NCI-H748 treated with DMSO at 0.1 percent for 48 hours (cell line): ENCODE data around the gene RELN.
"Not testable (repeated sequence)": the region's sequence is repeated elsewhere in the genome, so short reads cannot be mapped to it uniquely, and the experiment has no call there.

Source experiments
- DNase-seq: peaks from one replicate; lab custom pipeline; 2025; lab: John Stamatoyannopoulos, UW

RELN gene

DNA sequence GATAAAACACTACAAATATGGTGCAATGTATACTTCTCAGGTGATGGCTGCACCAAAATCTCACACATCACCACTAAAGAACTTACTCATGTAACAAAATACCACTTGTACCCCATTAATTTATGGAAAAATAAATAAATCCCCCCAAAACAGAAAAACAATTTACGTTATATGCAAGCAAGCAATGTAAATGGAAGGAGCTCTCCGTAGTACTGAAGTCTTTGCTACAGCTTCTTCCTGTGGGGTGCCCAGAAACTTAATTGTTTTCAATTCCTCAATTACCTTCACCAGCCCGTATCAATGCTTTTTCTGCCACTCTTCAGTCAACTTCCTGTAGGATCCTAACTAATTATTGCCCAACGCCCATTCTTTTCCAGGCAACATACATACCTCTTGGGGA, 138.1 kb downstream of the RELN start:
- no peak for DNase-seq

DNA sequence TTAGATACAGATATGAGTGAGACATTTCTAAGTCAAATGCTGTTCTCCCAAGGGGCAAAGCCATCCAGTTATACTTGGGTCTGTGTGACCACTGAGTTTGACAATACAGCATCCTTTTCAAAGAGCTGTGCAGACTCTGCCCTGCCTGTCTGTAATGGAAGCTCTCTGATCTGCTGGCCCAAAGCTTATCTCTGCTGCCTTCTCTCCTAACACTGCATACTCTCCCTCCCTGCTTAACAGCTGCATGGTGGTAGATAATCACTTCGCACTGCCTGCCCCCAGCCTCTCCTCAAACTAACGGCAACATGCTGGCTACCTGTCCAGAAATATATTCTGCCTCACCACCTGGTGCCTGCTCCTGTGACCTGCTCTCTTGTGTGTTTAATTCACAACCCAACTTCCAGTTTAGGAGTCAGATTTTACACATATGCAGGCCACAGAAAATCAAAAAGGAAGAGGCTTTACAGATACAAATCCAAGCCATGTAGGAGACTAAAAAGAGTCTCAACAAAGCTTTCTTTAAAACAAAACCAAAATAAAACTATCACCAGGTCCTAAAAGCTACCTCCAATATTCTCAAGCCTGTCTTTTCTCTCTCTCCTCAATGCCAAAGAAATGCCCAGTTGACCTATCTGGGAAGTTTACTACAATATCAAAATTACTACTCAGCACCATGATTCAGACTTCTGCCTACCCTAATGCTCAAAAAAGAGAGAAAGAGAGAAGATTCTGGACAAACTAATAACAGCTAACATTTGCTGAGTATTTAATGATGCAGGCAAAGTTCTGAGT, 145.6 kb downstream of the RELN start:
- DNase-seq: no peak

DNA sequence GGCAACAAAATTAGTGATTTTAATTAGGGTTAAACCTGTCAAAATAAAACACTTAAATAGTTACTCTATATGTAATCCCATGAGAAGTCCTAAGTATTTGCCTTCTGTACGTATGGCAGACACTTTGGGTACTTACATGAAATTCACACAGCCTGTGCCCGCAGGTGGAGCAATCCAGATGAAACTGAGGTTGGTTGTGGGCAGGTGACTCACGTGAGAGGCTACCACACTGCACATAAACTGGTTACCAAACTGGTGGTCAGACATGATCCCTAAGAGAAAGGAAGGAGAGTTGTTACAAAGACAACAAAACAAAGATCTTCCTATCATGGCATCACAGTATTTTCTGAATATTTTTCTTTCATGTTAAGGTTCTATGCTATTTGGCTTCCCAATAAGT, 156.1 kb downstream of the RELN start:
- DNase-seq: no peak

DNA sequence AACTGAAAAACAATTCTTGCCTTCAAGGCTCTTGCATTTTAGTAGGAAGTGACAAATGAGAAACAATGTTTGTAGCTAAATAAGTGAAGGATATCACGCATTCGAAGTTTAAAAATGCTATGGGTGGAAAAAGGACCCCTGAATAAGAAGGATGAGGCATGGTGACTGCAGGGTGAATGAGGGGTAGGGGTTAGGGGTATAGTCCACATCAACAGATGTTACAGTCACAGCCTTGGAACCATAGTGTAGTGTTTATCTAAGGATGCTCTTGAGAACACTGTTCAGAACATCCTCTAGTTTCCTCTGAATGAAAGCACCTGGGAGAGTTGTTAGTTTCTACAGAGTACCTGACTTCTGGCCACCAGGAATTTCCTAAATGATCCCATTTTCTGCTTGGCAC, 157.0 kb downstream of the RELN start:
- DNase-seq: no peak

DNA sequence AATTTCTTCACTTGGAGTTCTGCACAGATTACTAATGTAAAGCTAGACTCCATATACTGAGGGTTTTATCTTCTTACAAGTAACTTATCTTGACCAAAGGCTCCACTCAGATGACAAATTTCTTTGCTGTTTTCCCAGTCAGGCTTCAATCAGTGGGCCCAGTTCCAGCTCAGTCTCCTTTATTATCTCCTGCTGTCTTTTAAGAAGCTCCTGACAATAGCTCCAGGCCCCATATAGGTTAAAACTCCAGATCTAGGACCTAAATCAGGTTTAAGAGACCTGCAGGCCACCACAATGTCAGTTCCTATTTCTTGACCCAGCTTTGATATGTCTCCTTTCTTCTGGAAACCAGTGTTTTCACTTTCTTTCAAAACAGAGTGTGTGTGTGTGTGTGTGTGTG, 165.2 kb downstream of the RELN start:
- DNase-seq: no peak

DNA sequence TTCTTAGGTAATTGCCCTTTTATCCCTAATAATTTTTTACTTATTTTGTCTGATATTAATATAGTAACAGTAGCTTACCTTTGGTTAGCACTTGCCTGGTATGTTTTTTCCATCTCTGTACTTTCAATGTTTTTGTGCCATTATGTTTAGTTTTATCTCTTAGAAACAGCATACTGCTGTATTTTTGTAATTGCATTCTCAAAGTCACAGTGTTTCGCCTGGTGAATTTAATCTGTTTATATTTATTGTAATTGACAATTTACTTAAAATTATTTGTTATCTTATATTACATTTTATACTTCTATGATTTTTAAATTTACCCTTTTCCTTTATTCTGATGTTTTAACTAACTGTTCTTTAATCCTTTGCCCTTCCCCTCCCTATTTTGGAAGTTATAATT, 166.4 kb downstream of the RELN start:
- DNase-seq: no peak

DNA sequence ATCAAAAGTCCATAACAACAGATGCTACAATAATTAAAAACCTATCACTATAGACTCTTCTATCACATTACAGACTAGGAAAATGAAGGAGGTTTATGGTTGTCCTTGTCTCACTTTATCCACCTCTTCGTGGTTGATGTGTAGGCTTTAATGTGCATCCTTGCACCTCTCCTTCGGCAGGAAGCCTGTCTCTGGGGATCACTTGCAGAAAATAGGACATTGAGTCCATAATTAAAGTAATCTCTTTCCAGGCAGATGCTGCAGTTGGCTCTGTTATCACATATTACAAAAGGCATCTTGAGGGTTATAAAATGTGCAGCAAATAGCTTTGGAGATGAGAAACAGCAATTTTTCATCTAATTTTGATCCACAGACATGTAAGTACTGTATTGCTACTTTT, 168.4 kb downstream of the RELN start:
- no peak for DNase-seq

DNA sequence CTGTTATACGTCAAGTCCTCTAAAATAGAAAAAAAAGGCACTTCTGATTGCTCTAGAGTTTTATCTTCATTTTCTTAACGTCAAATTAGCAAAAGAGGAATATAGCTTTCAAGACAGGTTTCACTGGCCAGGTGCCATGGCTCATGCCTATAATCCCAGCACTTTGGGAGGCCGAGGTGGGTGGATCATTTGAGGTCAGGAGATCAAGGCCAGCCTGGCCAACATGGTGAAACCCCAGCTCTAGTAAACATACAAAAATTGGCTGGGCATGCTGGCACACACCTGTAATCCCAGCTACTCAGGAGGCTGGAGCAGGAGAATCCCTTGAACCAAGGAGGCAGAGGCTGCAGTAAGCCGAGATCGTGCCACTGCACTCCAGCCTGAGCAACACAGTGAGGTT, 173.5 kb downstream of the RELN start:
- DNase-seq: not testable (repeated sequence)

DNA sequence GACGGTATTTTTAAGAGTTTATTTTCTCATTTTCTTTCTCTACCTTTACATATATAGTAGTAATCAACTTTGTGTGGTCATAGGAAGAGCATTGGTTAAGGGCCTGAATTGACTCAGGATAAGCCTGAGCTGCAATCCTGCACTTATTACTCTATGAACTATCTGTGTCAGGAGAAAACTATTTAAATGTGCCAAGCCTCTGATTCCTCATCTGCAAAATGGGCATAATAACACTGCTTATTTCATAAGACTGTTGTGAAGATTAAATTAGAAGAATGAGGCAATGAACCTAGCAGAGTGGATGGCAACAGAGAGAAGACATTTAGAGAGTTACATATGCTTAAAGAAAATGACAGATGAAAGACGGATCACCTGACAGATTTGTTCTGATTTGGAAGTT, 175.5 kb downstream of the RELN start:
- no peak for DNase-seq

DNA sequence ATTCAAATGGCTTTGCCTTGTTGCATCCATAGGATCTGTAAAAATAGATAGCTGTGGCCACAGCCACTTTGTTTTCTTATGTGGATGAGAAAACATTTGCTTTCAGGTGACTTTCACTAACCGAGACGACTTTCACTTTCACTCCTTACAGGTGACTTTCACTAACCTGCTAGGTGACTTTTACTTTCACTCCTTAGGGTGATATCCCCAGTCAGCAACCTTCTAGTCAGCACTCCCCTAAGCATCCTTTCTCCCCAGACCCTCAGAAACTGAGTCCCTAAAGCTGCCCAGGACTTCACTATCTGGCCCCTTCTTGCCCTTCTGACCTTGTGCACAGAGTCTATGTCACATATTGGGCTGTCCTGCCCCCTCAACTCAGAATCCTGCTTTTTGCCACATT, 177.5 kb downstream of the RELN start:
- no peak for DNase-seq

DNA sequence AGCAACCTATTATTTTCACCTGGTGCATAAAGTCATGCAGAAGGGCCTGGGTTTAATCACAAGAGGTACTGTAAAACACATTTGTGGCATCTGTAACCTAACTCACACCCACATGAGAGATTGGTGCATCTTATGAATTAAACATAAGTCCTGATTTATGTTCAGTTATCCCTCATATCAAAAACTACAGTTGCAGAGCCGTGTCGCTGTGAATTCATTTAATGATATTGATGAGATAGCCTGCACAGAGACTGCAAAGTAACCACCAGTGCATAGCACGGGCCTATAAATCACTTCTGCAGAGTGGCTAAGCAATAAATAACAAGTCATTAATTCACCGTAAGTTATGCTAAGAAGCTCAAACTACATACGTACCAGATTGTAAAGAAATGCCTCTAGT, 178.2 kb downstream of the RELN start:
- DNase-seq: no peak

DNA sequence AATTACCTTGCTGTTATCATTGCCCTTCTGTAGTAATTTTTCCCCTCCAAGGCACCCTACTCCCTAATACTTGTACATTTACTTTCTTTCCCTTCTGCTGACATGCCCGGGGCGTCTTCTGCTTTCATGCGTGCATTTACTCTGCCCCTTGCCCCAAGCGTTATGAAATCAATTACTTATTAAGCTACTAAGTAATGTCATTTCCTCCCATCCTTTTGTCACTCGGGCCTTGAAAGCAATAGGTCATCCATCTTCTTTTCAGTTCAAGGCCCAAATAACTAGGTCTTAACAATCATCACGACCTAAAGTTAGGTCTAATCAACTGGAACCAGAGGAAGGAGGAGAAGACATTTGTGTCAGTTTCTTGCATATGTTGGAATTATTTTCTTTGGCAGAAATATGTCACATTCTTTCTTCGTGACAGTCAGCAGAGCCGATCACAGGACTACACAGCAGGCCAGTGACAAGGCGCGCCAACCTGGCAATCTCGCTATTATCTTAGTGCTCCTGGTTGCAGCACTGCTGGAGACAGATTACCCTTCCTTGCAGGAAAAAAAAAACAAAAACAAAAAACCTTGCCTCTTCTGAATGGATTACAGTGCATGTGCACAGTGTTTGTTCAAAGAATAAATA, 179.2 kb downstream of the RELN start:
- no peak for DNase-seq

DNA sequence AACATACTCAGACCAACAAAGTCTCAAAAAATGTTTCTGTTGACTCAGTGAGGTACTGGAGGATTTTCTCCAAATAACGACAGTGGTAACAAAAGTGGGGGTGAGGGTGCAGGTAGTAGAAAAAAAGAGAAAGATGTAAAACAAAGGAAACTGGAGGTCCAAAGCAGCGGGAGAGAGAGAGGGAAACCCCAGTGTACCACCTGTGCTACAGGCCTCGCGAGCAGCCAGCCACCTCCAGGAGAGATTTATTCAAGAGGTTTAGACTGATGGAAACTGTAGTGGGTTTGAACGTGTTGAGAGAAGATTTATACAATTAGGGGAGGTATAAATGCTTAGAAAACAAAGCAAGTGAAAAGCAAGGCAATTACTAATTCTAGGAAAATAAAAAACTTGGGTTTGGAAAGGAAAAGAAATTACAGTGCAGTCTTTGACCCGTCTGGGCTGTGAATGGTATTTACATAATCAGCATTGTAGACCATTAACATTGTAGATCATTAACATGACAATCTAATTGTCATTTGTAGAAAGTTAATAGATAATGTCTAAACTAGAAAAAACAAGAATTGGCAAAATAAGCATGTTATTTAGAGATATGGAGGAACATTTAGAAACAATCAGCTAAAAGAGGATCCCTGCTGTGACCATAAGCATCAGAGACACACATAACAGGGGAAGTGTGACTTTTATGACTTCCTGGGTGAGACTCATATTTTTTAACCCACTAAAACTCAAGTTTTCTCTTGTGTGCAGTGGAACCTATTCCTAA, 180.0 kb downstream of the RELN start:
- no peak for DNase-seq

DNA sequence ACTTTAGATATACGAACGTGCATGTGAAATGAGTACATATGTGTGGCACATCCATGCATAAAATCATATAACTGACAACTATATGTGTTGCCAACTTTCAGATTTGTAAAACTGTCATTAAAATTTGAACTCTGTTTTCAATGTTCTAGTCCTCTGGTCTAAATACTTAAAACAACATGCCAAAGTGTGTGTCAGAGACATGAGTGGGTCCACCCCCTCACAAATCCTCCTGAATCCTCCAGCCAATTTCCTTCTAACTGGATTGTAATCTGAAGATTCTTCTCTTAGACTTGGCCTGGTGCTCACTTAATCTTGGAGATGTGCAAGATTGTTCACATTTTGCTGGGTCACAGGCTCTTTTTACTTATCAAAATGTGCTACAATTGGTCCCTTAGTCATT, 184.1 kb downstream of the RELN start:
- DNase-seq: no peak

DNA sequence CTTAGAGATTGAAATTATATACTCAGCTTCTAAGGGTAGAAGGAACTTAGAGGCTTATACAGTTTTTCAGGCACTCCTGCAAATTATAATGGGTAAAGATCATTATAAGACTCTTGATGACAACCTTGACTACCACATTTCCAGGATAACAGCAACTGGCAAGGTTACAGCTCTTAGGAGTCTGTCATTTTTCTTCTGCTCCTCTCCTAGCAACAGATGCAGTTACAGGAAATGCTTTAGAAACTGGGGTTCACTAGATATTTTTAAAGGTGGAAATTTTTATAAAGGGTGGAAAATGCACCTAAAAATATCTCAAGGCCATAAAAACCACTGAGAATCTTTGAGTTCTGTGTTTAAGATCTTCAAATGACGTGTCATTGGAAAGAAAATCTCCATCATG, 185.8 kb downstream of the RELN start:
- no peak for DNase-seq

DNA sequence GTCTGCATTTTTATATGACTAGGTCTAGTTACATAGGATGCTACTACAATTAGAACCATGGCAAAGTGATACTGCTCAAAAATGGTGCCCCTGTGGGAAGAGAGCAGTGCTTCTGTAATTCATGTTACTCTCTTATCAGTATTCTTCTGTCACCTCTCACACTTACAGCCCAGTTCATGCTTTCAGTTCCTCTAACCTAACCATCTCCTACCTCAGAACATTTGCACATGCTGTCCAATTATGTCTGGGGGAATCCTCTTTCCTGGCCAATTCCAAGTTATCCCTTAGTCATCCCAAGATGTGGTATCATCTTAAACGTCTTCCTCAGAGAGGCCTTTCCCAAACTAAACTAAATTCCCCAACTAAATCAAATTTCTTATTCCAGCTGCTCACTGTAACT, 190.2 kb downstream of the RELN start:
- no peak for DNase-seq

DNA sequence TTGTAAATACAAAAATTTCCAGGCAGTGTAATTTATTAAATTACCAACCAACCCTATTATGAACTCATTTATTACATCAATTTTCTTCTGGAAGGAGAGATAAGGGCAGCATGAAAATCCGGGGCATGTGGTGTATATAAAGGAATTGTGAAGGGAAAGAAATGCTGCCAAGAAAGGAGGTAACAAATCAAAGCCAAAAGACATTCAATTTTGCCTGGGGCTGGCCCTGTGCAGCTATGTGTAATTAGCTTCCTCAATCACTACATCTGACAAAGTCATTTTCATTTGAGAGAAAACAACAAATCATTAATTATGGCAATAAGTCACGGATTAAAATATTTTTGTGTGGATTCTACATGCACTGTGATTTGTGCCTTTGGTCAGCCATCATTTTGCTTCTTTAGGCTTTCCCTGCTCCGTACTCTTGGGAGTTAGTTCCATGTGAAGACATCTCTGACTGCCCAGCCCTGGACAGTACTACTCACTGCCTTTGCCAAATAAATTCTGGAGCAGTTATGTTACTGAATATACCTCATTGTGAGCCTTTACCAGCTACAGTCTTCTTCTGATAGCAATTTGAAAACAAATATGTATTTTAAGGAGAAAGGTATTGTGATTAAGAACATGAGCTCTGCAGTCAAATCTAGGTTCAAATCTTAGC, 191.7 kb downstream of the RELN start:
- no peak for DNase-seq

DNA sequence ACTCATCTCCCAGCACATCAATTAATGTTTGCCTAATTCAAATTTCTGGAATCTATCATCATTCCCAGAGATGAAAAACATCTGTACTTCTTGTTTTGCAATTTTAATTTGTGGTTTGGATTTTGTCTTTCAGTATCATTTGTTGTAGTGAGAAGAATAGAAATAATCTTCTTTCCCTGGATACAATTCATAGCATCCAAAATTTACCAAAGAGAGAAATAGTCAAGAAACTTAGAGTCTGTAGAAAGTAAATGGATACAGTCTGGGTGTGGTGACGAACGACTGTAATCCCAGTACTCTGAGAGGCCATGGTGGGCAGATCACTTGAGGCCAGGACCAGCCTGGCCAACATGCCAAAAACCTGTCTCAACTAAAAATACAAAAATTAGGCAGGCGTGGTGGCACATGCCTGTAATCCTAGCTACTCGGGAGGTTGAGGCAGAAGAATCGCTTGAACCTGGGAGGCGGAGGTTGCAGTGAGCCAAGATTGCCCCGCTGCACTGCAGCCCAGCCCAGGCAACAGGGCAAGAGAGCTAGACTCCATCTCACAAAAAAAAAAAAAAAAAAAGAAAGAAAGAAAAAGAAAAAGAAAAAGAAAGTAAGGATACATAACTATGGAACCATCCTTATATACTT, 193.0 kb downstream of the RELN start:
- DNase-seq: no peak

DNA sequence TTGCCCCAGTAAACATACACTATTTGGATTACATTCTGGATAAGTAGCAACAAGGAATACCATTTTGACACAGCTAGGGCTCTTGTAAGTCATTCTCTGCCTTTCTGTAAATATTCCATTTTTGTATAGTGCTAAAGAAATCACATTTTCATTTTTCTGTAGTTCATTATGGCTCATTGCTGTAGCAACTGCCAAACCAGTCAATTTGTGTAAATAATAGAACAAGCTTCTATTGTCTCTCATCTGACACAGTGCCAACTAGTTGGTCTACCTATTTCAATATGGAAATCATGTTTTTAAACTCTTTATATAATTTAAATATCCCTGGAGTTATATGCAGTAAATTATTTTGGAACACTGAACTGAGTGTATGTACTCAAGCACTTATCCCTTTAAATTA, 193.7 kb downstream of the RELN start:
- peak; percentile 53 for DNase-seq

DNA sequence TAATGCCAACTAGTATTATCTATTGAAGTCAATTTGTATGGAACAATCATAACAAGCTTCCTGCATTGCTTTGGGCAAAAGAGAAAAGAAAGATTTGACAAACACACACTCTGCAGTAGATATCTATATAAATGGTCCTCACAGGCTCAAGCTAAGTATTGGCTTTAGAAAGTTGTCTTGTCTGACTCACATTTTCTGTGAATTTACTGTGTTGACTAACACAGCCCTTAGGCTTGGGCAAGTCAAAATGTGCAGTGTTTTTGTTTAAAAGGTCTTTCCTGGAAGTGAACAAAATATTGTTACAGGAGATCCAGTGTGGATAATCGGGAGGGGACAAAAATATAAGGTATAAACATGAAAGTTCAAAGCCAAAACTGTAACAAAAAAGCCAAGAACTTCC, 194.4 kb downstream of the RELN start:
- DNase-seq: no peak

DNA sequence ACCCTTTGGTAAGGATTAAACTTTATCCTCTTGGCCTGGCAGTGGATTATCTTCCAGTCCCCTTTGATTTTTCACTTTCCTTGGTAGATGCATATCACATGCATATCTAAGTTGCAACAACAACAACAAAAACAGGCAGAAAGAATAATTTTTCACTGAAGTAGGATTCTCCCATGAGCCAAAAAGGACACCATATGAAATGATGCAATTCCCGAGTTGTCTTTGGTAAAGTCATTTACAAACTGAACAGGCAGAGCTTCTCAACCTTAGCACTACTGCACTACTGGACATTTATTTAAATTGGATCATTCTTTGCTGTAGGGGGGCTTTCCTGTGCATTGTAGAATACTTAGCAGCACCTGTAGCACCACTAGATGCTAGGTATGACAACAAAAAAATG, 195.0 kb downstream of the RELN start:
- no peak for DNase-seq

DNA sequence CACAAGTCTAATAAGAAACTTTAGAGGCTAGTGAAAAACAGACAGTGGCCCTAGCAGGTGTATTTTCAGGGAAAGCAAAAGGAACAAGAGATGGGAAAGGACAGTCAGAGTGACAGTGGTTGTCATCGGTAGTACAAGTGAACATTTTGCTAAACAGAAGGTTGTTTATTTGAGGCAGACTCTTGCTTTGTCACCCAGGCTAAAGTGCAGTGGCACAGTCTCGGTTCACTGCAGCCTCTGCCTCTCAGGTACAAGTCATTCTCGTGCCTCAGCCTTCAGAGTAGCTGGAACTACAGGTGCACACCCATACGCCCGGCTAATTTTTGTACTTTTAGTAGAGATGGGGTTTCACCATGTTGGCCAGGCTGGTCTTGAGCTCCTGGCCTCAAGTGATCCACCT, 195.8 kb downstream of the RELN start:
- no peak for DNase-seq
